Measurements from ENCODE around the gene NEK1.

DNA sequence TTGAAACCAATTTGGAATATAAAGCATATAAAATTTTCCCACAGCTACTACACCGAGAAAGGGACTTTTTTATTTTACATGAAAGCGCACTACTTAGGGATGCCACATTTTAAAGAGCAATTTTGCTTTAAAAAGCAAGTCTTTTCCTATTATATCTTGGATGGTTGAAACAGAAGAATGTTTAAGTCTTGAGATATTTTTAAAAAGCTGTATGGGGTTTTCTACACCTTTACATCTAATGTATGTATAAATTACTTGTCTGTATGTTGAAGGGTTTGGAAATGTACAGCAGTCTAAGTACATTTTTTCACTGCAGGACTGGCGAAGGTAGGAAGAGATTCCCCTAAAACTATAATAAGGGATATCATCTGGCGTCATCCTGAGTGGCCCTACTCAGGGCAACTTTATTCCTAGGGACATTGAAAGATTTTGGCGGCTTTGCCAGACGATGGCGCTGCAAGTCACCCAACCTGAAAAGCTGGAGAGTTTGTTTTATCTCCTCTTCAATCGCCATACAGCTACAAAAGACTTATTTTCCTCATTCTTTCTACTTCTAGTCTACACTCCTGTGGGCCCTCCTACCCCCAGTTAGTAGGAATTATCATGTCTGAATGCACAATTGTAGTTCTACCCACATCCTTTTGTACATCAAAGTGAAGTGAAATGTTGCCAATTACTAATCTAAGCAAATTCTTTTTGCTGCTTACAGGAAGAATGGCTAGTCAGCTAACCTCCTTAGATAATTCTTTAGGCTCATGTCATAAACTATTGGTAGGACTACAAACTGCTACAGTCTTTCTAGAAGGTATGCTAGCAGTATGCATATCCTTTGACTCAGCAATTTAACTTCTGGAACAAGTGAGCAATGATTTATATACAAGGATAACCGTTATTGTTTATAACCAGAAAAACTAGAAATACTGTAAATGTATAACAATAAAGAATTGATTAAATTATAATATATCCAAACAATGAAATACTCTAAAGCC, 782 bp upstream of the NEK1 start:
- TF ChIP-seq EP300 (IDR thresholded peaks at IDR 0.05), result no peak
- TF ChIP-seq POLR2AphosphoS5 (IDR thresholded peaks at IDR 0.05), result no peak

Data from suprapubic skin (tissue), 4 donors.